ENCODE data around the gene MANF.

MANF gene

GRCh38 chr3:51375136-51375535, 10.0 kb upstream of the MANF start:
- no peak overlapping the region for H3K4me3 ChIP-seq (ENCODE audit: low read depth in 1 of 2, low read length in 2 of 2)
- H3K9ac ChIP-seq (ENCODE audit: low read length) = no peak overlapping the region
- no peaks in the 10 kb centered on the region for H3K36me3 ChIP-seq (ENCODE audit: insufficient read depth, low read length)
- no peaks in the 10 kb centered on the region for H3K4me1 ChIP-seq (ENCODE audit: insufficient read depth, low read length)
- no peak overlapping the region for H3K27ac ChIP-seq (ENCODE audit: low read depth, low read length)
- no peaks in the 10 kb centered on the region for H3K27me3 ChIP-seq (ENCODE audit: control insufficient read depth in 1 of 2, insufficient read depth in 2 of 2, low read length in 2 of 2)
- H3K9me3 ChIP-seq (ENCODE audit: low read length) = no peaks in the 10 kb centered on the region

DNA sequence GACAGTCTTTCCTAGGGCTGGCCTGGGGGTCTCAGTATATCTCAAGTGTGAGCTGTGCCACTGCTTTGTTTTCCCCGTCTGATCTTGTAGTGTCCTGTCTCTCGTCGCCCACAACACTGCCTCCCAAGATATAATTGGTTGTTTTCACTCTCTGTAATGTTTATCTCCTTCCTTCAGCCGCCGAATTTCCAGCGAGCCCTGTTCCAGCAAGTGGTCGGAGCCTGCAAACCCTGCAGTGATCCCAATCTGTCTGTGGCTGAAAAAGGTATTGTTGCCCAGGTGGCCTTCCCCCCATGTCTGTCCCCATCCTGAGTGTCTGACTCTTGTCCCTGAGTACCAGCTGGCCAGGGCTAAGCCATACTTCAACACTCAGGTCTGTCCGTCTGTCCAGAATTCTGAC, 9.5 kb upstream of the MANF start:
- Histone ChIP-seq H3K4me3 (ENCODE audit: low read depth in 1 of 2, low read length in 2 of 2) (no peak overlapping the region), H3K9me3 (ENCODE audit: low read length) (no peaks in the 10 kb centered on the region), H3K9ac (ENCODE audit: low read length) (no peak overlapping the region), H3K4me1 (ENCODE audit: insufficient read depth, low read length) (no peaks in the 10 kb centered on the region), H3K27me3 (ENCODE audit: control insufficient read depth in 1 of 2, insufficient read depth in 2 of 2, low read length in 2 of 2) (no peaks in the 10 kb centered on the region), H3K36me3 (ENCODE audit: insufficient read depth, low read length) (no peaks in the 10 kb centered on the region), H3K27ac (ENCODE audit: low read depth, low read length) (no peak overlapping the region)

DNA sequence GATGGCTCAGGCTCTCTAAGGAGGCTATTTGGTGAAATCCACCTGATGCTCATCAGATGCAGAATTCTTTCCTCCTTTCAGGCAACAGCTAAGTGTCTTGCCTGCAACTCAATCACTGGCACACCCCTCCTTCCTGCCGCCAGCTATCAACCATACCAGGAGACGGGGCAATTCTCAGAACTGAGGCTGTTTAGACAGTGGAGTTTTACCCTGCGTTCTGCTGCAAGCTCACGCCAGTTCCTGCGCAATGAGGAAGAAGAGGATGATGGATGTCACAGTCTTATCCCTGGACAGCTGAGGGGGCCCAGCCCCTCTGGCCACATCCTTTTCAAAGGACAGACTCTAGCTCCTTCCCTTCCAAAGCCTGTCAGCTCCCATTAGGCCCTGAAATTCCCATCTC, 7.0 kb upstream of the MANF start:
- Histone ChIP-seq H3K9me3 (ENCODE audit: low read length) (no peaks in the 10 kb centered on the region), H3K36me3 (ENCODE audit: insufficient read depth, low read length) (no peaks in the 10 kb centered on the region), H3K4me3 (ENCODE audit: low read depth in 1 of 2, low read length in 2 of 2) (no peak overlapping the region), H3K27ac (ENCODE audit: low read depth, low read length) (no peak overlapping the region), H3K9ac (ENCODE audit: low read length) (no peak overlapping the region), H3K27me3 (ENCODE audit: control insufficient read depth in 1 of 2, insufficient read depth in 2 of 2, low read length in 2 of 2) (no peaks in the 10 kb centered on the region), H3K4me1 (ENCODE audit: insufficient read depth, low read length) (no peaks in the 10 kb centered on the region)

DNA sequence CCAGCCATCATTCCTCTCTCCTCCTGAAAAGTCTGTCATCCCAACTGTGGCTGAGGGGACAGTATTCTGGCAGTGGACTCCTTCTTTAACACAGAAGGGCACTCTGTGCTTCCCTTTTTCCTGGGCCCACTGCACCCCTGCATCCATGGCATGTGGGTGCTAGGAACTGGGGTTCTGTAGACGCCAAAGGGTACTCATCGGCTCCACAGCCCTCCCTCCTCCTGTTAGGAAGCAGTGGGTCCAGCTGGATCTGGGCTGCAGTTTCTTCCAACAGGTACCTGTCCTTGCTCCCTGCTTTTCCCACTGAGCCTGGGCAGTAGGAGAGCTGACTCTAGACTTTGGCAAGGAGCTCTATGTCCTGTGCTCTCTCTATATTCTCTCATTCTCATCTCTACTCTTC, 6.4 kb upstream of the MANF start:
- H3K27me3 ChIP-seq (ENCODE audit: control insufficient read depth in 1 of 2, insufficient read depth in 2 of 2, low read length in 2 of 2) = no peaks in the 10 kb centered on the region
- no peaks in the 10 kb centered on the region for H3K9me3 ChIP-seq (ENCODE audit: low read length)
- H3K36me3 ChIP-seq (ENCODE audit: insufficient read depth, low read length) = no peaks in the 10 kb centered on the region
- no peak overlapping the region for H3K27ac ChIP-seq (ENCODE audit: low read depth, low read length)
- H3K4me1 ChIP-seq (ENCODE audit: insufficient read depth, low read length) = peaks cover 3% of the 10 kb centered on the region
- H3K9ac ChIP-seq (ENCODE audit: low read length) = no peak overlapping the region
- no peak overlapping the region for H3K4me3 ChIP-seq (ENCODE audit: low read depth in 1 of 2, low read length in 2 of 2)

DNA sequence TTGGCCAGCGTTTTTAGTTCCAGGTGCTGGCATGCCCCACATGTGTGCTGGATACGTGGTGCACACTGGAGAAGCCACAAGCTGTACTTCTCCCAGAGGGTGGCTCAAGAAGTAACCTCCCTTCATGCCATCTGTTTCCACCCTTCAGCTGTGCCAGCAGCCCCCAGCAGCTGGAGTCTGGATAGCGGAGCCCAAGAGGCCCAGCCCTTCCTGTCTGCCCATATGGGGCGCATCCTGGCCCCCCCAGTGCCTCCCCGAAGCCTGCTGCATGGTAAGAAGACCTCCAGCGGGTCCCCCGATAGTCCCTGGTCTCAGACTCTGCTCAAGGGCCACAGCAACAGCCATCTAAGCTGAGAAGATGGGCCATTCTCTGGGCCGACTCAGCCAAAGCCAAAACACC, 5.8 kb upstream of the MANF start:
- H3K4me1 ChIP-seq (ENCODE audit: insufficient read depth, low read length) = peaks cover 9% of the 10 kb centered on the region
- no peaks in the 10 kb centered on the region for H3K27me3 ChIP-seq (ENCODE audit: control insufficient read depth in 1 of 2, insufficient read depth in 2 of 2, low read length in 2 of 2)
- no peaks in the 10 kb centered on the region for H3K36me3 ChIP-seq (ENCODE audit: insufficient read depth, low read length)

GRCh38 chr3:51379746-51380455, 5.2 kb upstream of the MANF start:
- Histone ChIP-seq H3K27ac (ENCODE audit: low read depth, low read length) (no peak overlapping the region), H3K4me1 (ENCODE audit: insufficient read depth, low read length) (peaks cover 9% of the 10 kb centered on the region), H3K9ac (ENCODE audit: low read length) (no peak overlapping the region), H3K9me3 (ENCODE audit: low read length) (no peaks in the 10 kb centered on the region), H3K36me3 (ENCODE audit: insufficient read depth, low read length) (no peaks in the 10 kb centered on the region), H3K4me3 (ENCODE audit: low read depth in 1 of 2, low read length in 2 of 2) (no peak overlapping the region), H3K27me3 (ENCODE audit: control insufficient read depth in 1 of 2, insufficient read depth in 2 of 2, low read length in 2 of 2) (no peaks in the 10 kb centered on the region)

More for the DNA sequence above, 5.8 kb upstream of the MANF start:
- H3K27ac ChIP-seq (ENCODE audit: low read depth, low read length) = no peak overlapping the region
- no peaks in the 10 kb centered on the region for H3K9me3 ChIP-seq (ENCODE audit: low read length)
- no peak overlapping the region for H3K9ac ChIP-seq (ENCODE audit: low read length)
- no peak overlapping the region for H3K4me3 ChIP-seq (ENCODE audit: low read depth in 1 of 2, low read length in 2 of 2)

DNA sequence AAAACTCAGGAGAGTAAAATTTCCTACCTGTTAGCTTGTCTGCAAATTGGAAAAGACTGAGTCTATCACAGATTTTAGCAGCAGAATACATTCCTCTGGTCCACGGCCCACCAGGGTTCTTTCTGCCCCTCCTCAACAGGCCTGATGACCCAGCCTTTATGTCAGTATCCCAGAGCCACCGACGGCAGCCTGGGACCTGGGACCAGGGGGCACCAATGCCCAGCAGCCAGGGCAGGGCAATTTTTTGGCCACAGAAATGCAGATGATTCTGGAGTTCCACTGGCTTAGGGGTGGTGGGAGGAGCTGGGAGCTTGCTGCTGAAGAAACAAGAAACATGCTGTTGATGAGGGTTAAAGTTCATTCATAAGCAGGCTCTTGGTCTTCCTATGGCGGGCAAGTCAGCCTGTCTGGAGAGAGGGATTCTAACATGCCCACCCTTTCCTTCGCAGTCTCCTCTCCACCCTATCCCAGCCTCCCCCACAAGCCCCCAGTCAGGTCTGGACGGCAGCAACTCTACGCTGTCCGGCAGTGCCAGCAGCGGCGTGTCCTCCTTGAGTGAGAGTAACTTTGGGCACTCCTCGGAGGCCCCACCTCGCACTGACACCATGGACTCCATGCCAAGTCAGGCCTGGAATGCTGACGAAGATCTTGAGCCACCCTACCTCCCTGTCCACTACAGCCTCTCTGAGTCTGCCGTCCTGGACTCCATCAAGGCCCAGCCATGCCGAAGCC, 4.3 kb upstream of the MANF start:
- no peaks in the 10 kb centered on the region for H3K9me3 ChIP-seq (ENCODE audit: low read length)
- H3K4me3 ChIP-seq (ENCODE audit: low read depth in 1 of 2, low read length in 2 of 2) = no peak overlapping the region
- no peaks in the 10 kb centered on the region for H3K27me3 ChIP-seq (ENCODE audit: control insufficient read depth in 1 of 2, insufficient read depth in 2 of 2, low read length in 2 of 2)
- H3K36me3 ChIP-seq (ENCODE audit: insufficient read depth, low read length) = no peaks in the 10 kb centered on the region
- H3K4me1 ChIP-seq (ENCODE audit: insufficient read depth, low read length) = peaks cover 10% of the 10 kb centered on the region
- no peak overlapping the region for H3K9ac ChIP-seq (ENCODE audit: low read length)
- H3K27ac ChIP-seq (ENCODE audit: low read depth, low read length) = no peak overlapping the region

DNA sequence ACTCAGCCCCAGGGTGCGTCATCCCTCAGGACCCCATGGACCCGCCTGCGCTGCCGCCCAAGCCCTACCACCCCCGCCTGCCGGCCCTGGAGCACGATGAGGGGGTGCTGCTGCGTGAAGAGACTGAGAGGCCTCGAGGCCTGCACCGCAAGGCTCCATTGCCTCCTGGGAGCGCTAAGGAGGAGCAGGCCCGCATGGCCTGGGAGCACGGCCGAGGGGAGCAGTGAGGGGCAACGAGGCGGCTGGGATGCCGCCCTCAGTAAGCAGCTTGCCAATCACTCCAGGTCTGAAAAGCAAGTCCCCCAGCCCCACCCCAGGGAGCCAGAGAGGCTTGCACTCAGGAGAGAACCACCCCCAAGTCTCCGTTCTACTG, 3.8 kb upstream of the MANF start:
- no peak overlapping the region for H3K9ac ChIP-seq (ENCODE audit: low read length)
- H3K4me1 ChIP-seq (ENCODE audit: insufficient read depth, low read length) = peaks cover 16% of the 10 kb centered on the region
- no peaks in the 10 kb centered on the region for H3K9me3 ChIP-seq (ENCODE audit: low read length)
- H3K4me3 ChIP-seq (ENCODE audit: low read depth in 1 of 2, low read length in 2 of 2) = no peak overlapping the region
- H3K36me3 ChIP-seq (ENCODE audit: insufficient read depth, low read length) = no peaks in the 10 kb centered on the region
- H3K27me3 ChIP-seq (ENCODE audit: control insufficient read depth in 1 of 2, insufficient read depth in 2 of 2, low read length in 2 of 2) = no peaks in the 10 kb centered on the region
- H3K27ac ChIP-seq (ENCODE audit: low read depth, low read length) = no peak overlapping the region

DNA sequence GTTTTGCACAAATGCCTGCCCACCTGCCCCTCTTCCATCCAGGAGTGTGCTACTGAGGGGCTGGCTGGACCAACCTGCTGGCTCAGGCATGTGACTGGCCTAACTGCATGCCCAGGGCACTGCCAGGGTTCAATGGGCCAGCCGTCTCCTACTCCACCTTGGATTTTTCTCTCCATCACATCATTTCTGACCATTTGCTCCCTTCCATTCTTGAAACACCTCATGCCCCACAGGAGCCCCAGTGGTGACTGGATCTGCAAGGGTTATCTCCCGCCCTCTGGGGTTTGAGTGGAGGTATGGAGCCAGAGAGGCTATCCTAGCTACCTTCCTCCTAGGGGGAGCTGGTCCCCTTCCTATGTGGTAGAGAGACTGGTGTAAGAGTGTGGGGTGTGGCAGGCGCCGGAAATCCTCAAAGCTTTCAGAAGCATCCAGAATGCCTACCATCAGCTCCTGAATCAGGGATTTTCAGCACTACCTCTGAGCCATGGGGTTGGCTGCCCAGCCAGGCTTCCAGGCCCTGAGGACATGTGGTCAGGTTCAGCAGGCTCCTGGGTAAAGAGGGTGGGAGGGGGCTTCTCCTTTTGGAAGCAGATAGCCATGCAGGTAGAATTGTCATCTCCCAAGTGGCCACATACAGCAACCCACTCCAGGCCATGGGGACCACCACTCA, 2.9 kb upstream of the MANF start:
- Histone ChIP-seq H3K27ac (ENCODE audit: low read depth, low read length) (no peak overlapping the region), H3K36me3 (ENCODE audit: insufficient read depth, low read length) (no peaks in the 10 kb centered on the region), H3K4me3 (ENCODE audit: low read depth in 1 of 2, low read length in 2 of 2) (no peak overlapping the region)

GRCh38 chr3:51382947-51383578, 2.0 kb upstream of the MANF start:
- no peak overlapping the region for H3K4me3 ChIP-seq (ENCODE audit: low read depth in 1 of 2, low read length in 2 of 2)

More for the DNA sequence above, 2.9 kb upstream of the MANF start:
- Histone ChIP-seq H3K9me3 (ENCODE audit: low read length) (no peaks in the 10 kb centered on the region), H3K9ac (ENCODE audit: low read length) (no peak overlapping the region), H3K4me1 (ENCODE audit: insufficient read depth, low read length) (peaks cover 20% of the 10 kb centered on the region), H3K27me3 (ENCODE audit: control insufficient read depth in 1 of 2, insufficient read depth in 2 of 2, low read length in 2 of 2) (no peaks in the 10 kb centered on the region)

GRCh38 chr3:51384055-51384725, 901 bp upstream of the MANF start:
- peak overlapping the region; percentile 98 for H3K27ac ChIP-seq (ENCODE audit: low read depth, low read length)
- no peaks in the 10 kb centered on the region for H3K9me3 ChIP-seq (ENCODE audit: low read length)
- H3K9ac ChIP-seq (ENCODE audit: low read length) = peak overlapping the region; percentile 86
- peaks cover 20% of the 10 kb centered on the region for H3K4me1 ChIP-seq (ENCODE audit: insufficient read depth, low read length)
- H3K27me3 ChIP-seq (ENCODE audit: control insufficient read depth in 1 of 2, insufficient read depth in 2 of 2, low read length in 2 of 2) = no peaks in the 10 kb centered on the region
- peak overlapping the region; percentile 78 to 94 for H3K4me3 ChIP-seq (ENCODE audit: low read depth in 1 of 2, low read length in 2 of 2)
- peaks cover 16% of the 10 kb centered on the region for H3K36me3 ChIP-seq (ENCODE audit: insufficient read depth, low read length)

More at GRCh38 chr3:51382947-51383578, 2.0 kb upstream of the MANF start:
- peaks cover 20% of the 10 kb centered on the region for H3K4me1 ChIP-seq (ENCODE audit: insufficient read depth, low read length)
- no peak overlapping the region for H3K9ac ChIP-seq (ENCODE audit: low read length)
- H3K36me3 ChIP-seq (ENCODE audit: insufficient read depth, low read length) = peaks cover 5% of the 10 kb centered on the region
- no peaks in the 10 kb centered on the region for H3K27me3 ChIP-seq (ENCODE audit: control insufficient read depth in 1 of 2, insufficient read depth in 2 of 2, low read length in 2 of 2)
- no peaks in the 10 kb centered on the region for H3K9me3 ChIP-seq (ENCODE audit: low read length)
- no peak overlapping the region for H3K27ac ChIP-seq (ENCODE audit: low read depth, low read length)

Measured in muscle layer of colon (tissue), 2 donors.